ENCODE measurements around the gene TMEM178B.

The TMEM178B gene

DNA sequence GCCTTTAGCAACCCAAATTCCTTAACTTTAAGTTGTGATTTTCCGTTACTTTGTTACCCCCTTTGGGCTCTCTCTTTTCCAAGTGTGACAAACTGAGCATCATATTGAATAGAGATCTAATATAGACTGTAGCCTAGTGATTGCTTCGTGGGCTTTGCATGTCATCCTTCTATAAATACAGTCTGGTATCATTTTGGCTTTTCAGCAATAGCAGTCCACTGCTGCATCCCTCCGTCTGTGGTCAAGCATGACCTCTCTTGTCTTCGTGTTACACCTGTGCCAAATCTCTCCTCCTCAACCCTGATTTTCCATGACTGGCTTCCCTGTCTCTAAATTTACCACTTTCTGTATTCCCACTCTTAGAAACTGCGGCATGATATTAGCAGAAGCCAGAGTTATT is 423.5 kb downstream of the TMEM178B start:
- peaks cover 14% of the 10 kb centered on the region for H3K27me3 ChIP-seq (ENCODE audit: insufficient read depth, poor library complexity, severe bottlenecking)
- TF ChIP-seq POLR2AphosphoS5 (IDR thresholded peaks at IDR 0.05; ENCODE audit: low read depth) (no peak), SPI1 (IDR thresholded peaks at IDR 0.05; ENCODE audit: borderline replicate concordance, low read depth) (no peak), GABPA (IDR thresholded peaks at IDR 0.05; ENCODE audit: low read depth) (no peak), CTCF (IDR thresholded peaks at IDR 0.05; ENCODE audit: insufficient read depth, low read length) (no peak)
- TF ChIP-seq, protein P1, sequence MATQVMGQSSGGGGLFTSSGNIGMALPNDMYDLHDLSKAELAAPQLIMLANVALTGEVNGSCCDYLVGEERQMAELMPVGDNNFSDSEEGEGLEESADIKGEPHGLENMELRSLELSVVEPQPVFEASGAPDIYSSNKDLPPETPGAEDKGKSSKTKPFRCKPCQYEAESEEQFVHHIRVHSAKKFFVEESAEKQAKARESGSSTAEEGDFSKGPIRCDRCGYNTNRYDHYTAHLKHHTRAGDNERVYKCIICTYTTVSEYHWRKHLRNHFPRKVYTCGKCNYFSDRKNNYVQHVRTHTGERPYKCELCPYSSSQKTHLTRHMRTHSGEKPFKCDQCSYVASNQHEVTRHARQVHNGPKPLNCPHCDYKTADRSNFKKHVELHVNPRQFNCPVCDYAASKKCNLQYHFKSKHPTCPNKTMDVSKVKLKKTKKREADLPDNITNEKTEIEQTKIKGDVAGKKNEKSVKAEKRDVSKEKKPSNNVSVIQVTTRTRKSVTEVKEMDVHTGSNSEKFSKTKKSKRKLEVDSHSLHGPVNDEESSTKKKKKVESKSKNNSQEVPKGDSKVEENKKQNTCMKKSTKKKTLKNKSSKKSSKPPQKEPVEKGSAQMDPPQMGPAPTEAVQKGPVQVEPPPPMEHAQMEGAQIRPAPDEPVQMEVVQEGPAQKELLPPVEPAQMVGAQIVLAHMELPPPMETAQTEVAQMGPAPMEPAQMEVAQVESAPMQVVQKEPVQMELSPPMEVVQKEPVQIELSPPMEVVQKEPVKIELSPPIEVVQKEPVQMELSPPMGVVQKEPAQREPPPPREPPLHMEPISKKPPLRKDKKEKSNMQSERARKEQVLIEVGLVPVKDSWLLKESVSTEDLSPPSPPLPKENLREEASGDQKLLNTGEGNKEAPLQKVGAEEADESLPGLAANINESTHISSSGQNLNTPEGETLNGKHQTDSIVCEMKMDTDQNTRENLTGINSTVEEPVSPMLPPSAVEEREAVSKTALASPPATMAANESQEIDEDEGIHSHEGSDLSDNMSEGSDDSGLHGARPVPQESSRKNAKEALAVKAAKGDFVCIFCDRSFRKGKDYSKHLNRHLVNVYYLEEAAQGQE (IDR thresholded peaks at IDR 0.05; ENCODE audit: insufficient replicate concordance, low read depth) = no peak
- no peak overlapping the region for H3K27ac ChIP-seq (replicated peaks)

GRCh38 chr7:141500608-141501007 is 426.7 kb downstream of the TMEM178B start:
- Histone ChIP-seq H3K27ac (replicated peaks) (no peak overlapping the region), H3K27me3 (ENCODE audit: insufficient read depth, poor library complexity, severe bottlenecking) (peaks cover 11% of the 10 kb centered on the region), H3K4me3 (replicated peaks; ENCODE audit: insufficient read depth, low read length) (no peak overlapping the region)
- TF ChIP-seq, protein P1 (IDR thresholded peaks at IDR 0.05; ENCODE audit: insufficient replicate concordance, low read depth) = no peak
- TF ChIP-seq POLR2AphosphoS5 (IDR thresholded peaks at IDR 0.05; ENCODE audit: low read depth) (no peak), GABPA (IDR thresholded peaks at IDR 0.05; ENCODE audit: low read depth) (no peak)
- DNase-seq (ENCODE audit: low read depth in 1 of 2, low spot score in 1 of 2) = no peak

More for the DNA sequence above, 423.5 kb downstream of the TMEM178B start:
- DNase-seq (ENCODE audit: low read depth in 1 of 2, low spot score in 1 of 2) = no peak
- H3K4me3 ChIP-seq (replicated peaks; ENCODE audit: insufficient read depth, low read length) = no peak overlapping the region

- H3K27me3 ChIP-seq (ENCODE audit: insufficient read depth, poor library complexity, severe bottlenecking) = peaks cover 11% of the 10 kb centered on the region
- H3K4me3 ChIP-seq (replicated peaks; ENCODE audit: insufficient read depth, low read length) = no peak overlapping the region
- TF ChIP-seq GABPA (IDR thresholded peaks at IDR 0.05; ENCODE audit: low read depth) (no peak), POLR2AphosphoS5 (IDR thresholded peaks at IDR 0.05; ENCODE audit: low read depth) (no peak), SPI1 (IDR thresholded peaks at IDR 0.05; ENCODE audit: borderline replicate concordance, low read depth) (no peak), CTCF (IDR thresholded peaks at IDR 0.05; ENCODE audit: insufficient read depth, low read length) (no peak)
- TF ChIP-seq, protein P1 (IDR thresholded peaks at IDR 0.05; ENCODE audit: insufficient replicate concordance, low read depth) = no peak
- H3K27ac ChIP-seq (replicated peaks) = no peak overlapping the region
- DNase-seq (ENCODE audit: low read depth in 1 of 2, low spot score in 1 of 2) = no peak
These were observed 427.6 kb downstream of the TMEM178B start for GRCh38 chr7:141501451-141501850.
